ENCODE measurements around the gene ADPRH. TPM values are rescaled to one million over a fixed set of nuclear protein-coding genes. Genes with fewer than 3 reads are reported as not detected.
A peak's percentile ranks its signal among the peaks of the same experiment; 100 is the strongest.

ADPRH gene
- total and polyA plus RNA-seq, 5 donors, result 6.5 to 11.9 (median 10.2) TPM

- Histone ChIP-seq H3K27me3 (ENCODE audit: control insufficient read depth, insufficient read depth) (no peaks in the 10 kb centered on the region), H3K27ac (ENCODE audit: low read length) (peak within 1 kb of the TSS; percentile 90), H3K9me3 (ENCODE audit: control insufficient read depth, low read length) (no peaks in the 10 kb centered on the region), H3K4me1 (ENCODE audit: control insufficient read depth, insufficient read depth, low read length) (peaks cover 19% of the 10 kb centered on the region), H3K4me3 (ENCODE audit: low read length) (no peak within 1 kb of the TSS)
- ATAC-seq, result peak; percentile 53 to 80
- DNase-seq, result no peak
- 62% methylated on average over 7 of the region's 7 CpGs for WGBS
- intact Hi-C loops (cut with DNase I), result no loop called here
Observed at GRCh38 chr3:119597548-119598288, 18.4 kb downstream of the ADPRH start, which contains the start of gene PLA1A. Gene PLA1A, plus strand, starts transcription at chr3:119597885. Its CDS starts 29 bp downstream, at chr3:119597914.

- ATAC-seq (peak in 1 of 2 donors; percentile 3), DNase-seq (no peak)
- Histone ChIP-seq H3K4me3 (ENCODE audit: low read length) (no peak overlapping the region), H3K27ac (ENCODE audit: low read length) (peak overlapping the region; percentile 11), H3K9me3 (ENCODE audit: control insufficient read depth, low read length) (no peaks in the 10 kb centered on the region), H3K27me3 (ENCODE audit: control insufficient read depth, insufficient read depth) (no peaks in the 10 kb centered on the region), H3K4me1 (ENCODE audit: control insufficient read depth, insufficient read depth, low read length) (peaks cover 24% of the 10 kb centered on the region)
- intact Hi-C loops (cut with DNase I), result no loop called here
- 82% methylated on average over 1 of the region's 1 CpG for WGBS
Observed at GRCh38 chr3:119598410-119599098, 19.3 kb downstream of the ADPRH start.

- WGBS, result 71% methylated on average over 6 of the region's 6 CpGs
- peak overlapping the region; percentile 23 for H3K27ac ChIP-seq (ENCODE audit: low read length)
Observed at GRCh38 chr3:119599558-119600174, 20.4 kb downstream of the ADPRH start.

GRCh38 chr3:119600732-119601131, 21.4 kb downstream of the ADPRH start:
- DNase-seq, result peak; percentile 33 to 82 (median 78)
- ATAC-seq, result peak; percentile 77 to 78
- WGBS, result 39% methylated on average over 5 of the region's 5 CpGs
- peak overlapping the region; percentile 23 for H3K27ac ChIP-seq (ENCODE audit: low read length)
- intact Hi-C loops (cut with DNase I), result loop anchor here in 2 of 4 donors (10.0 kb wide), 1 partner anchor 74 kb away; the partner anchor contains the start of gene COX17 (in 2 of the 2)
- H3K9me3 ChIP-seq (ENCODE audit: control insufficient read depth, low read length), result no peaks in the 10 kb centered on the region
- no peaks in the 10 kb centered on the region for H3K27me3 ChIP-seq (ENCODE audit: control insufficient read depth, insufficient read depth)
- H3K4me1 ChIP-seq (ENCODE audit: control insufficient read depth, insufficient read depth, low read length), result peaks cover 21% of the 10 kb centered on the region
- H3K4me3 ChIP-seq (ENCODE audit: low read length), result no peak overlapping the region

More at GRCh38 chr3:119599558-119600174, 20.4 kb downstream of the ADPRH start:
- ATAC-seq (no peak), DNase-seq (no peak)
- Histone ChIP-seq H3K9me3 (ENCODE audit: control insufficient read depth, low read length) (no peaks in the 10 kb centered on the region), H3K27me3 (ENCODE audit: control insufficient read depth, insufficient read depth) (no peaks in the 10 kb centered on the region), H3K4me1 (ENCODE audit: control insufficient read depth, insufficient read depth, low read length) (peaks cover 24% of the 10 kb centered on the region), H3K4me3 (ENCODE audit: low read length) (no peak overlapping the region)
- intact Hi-C loops (cut with DNase I), result loop anchor here in 2 of 4 donors (10.0 kb wide), 1 partner anchor 75 kb away; the partner anchor contains the start of gene COX17 (in 2 of the 2)

GRCh38 chr3:119601154-119601553, 21.9 kb downstream of the ADPRH start:
- Histone ChIP-seq H3K4me3 (ENCODE audit: low read length) (no peak overlapping the region), H3K27ac (ENCODE audit: low read length) (peak overlapping the region; percentile 28), H3K9me3 (ENCODE audit: control insufficient read depth, low read length) (no peaks in the 10 kb centered on the region), H3K4me1 (ENCODE audit: control insufficient read depth, insufficient read depth, low read length) (peaks cover 21% of the 10 kb centered on the region), H3K27me3 (ENCODE audit: control insufficient read depth, insufficient read depth) (no peaks in the 10 kb centered on the region)
- ATAC-seq (peak; percentile 8 to 69), DNase-seq (no peak)
- WGBS, result 69% methylated on average over 3 of the region's 3 CpGs
- intact Hi-C loops (cut with DNase I), result loop anchor here in 2 of 4 donors (10.0 kb wide), 1 partner anchor 74 kb away; the partner anchor contains the start of gene COX17 (in 2 of the 2)

GRCh38 chr3:119602676-119603075, 23.4 kb downstream of the ADPRH start:
- H3K4me3 ChIP-seq (ENCODE audit: low read length), result no peak overlapping the region
- intact Hi-C loops (cut with DNase I), result loop anchor here in 2 of 4 donors (10.0 kb wide), 1 partner anchor 72 kb away; the partner anchor contains the start of gene COX17 (in 2 of the 2)
- no peaks in the 10 kb centered on the region for H3K9me3 ChIP-seq (ENCODE audit: control insufficient read depth, low read length)
- ATAC-seq (no peak), DNase-seq (no peak)
- H3K4me1 ChIP-seq (ENCODE audit: control insufficient read depth, insufficient read depth, low read length), result peaks cover 16% of the 10 kb centered on the region
- H3K27me3 ChIP-seq (ENCODE audit: control insufficient read depth, insufficient read depth), result no peaks in the 10 kb centered on the region
- 39% methylated on average over 1 of the region's 1 CpG for WGBS
- H3K27ac ChIP-seq (ENCODE audit: low read length), result peak overlapping the region; percentile 62

- intact Hi-C loops (cut with DNase I), result loop anchor here in 2 of 4 donors (10.0 kb wide), 1 partner anchor 70 kb away; the partner anchor contains the start of gene COX17 (in 2 of the 2)
Observed at GRCh38 chr3:119604878-119605277, 25.6 kb downstream of the ADPRH start.

GRCh38 chr3:119608405-119609000, 29.2 kb downstream of the ADPRH start:
- DNase-seq, result no peak
- WGBS, result 94% methylated on average over 6 of the region's 6 CpGs
- intact Hi-C loops (cut with DNase I), result loop anchor here in 2 of 4 donors (10.0 kb wide), 1 partner anchor 66 kb away; the partner anchor contains the start of gene COX17 (in 2 of the 2)
- Histone ChIP-seq H3K9me3 (ENCODE audit: control insufficient read depth, low read length) (no peaks in the 10 kb centered on the region), H3K4me1 (ENCODE audit: control insufficient read depth, insufficient read depth, low read length) (no peaks in the 10 kb centered on the region), H3K4me3 (ENCODE audit: low read length) (no peak overlapping the region), H3K27ac (ENCODE audit: low read length) (no peak overlapping the region), H3K27me3 (ENCODE audit: control insufficient read depth, insufficient read depth) (no peaks in the 10 kb centered on the region)
- no peak for ATAC-seq

More at GRCh38 chr3:119604878-119605277, 25.6 kb downstream of the ADPRH start:
- no peak overlapping the region for H3K4me3 ChIP-seq (ENCODE audit: low read length)
- WGBS, result 83% methylated on average over 1 of the region's 1 CpG
- no peaks in the 10 kb centered on the region for H3K9me3 ChIP-seq (ENCODE audit: control insufficient read depth, low read length)
- ATAC-seq, result no peak
- H3K27ac ChIP-seq (ENCODE audit: low read length), result no peak overlapping the region
- no peak for DNase-seq
- H3K27me3 ChIP-seq (ENCODE audit: control insufficient read depth, insufficient read depth), result no peaks in the 10 kb centered on the region
- peaks cover 10% of the 10 kb centered on the region for H3K4me1 ChIP-seq (ENCODE audit: control insufficient read depth, insufficient read depth, low read length)

GRCh38 chr3:119609301-119609700, 30.0 kb downstream of the ADPRH start:
- no peaks in the 10 kb centered on the region for H3K9me3 ChIP-seq (ENCODE audit: control insufficient read depth, low read length)
- H3K4me1 ChIP-seq (ENCODE audit: control insufficient read depth, insufficient read depth, low read length), result no peaks in the 10 kb centered on the region
- no peak overlapping the region for H3K27ac ChIP-seq (ENCODE audit: low read length)
- no peaks in the 10 kb centered on the region for H3K27me3 ChIP-seq (ENCODE audit: control insufficient read depth, insufficient read depth)
- no peak for DNase-seq
- intact Hi-C loops (cut with DNase I), result loop anchor here in 2 of 4 donors (10.0 kb wide), 1 partner anchor 66 kb away; the partner anchor contains the start of gene COX17 (in 2 of the 2)
- ATAC-seq, result no peak
- 54% methylated on average over 6 of the region's 6 CpGs for WGBS
- no peak overlapping the region for H3K4me3 ChIP-seq (ENCODE audit: low read length)

GRCh38 chr3:119611664-119612063, 32.4 kb downstream of the ADPRH start:
- H3K9me3 ChIP-seq (ENCODE audit: control insufficient read depth, low read length), result no peaks in the 10 kb centered on the region
- ATAC-seq (no peak), DNase-seq (no peak)
- 95% methylated on average over 1 of the region's 1 CpG for WGBS
- no peaks in the 10 kb centered on the region for H3K4me1 ChIP-seq (ENCODE audit: control insufficient read depth, insufficient read depth, low read length)
- intact Hi-C loops (cut with DNase I), result no loop called here
- H3K27ac ChIP-seq (ENCODE audit: low read length), result no peak overlapping the region
- H3K27me3 ChIP-seq (ENCODE audit: control insufficient read depth, insufficient read depth), result no peaks in the 10 kb centered on the region
- no peak overlapping the region for H3K4me3 ChIP-seq (ENCODE audit: low read length)

Data from right cardiac atrium (tissue), 5 donors.